Uterus (tissue), 4 donors: ENCODE measurements around the gene ABCC3. TPM values are rescaled to one million over a fixed set of nuclear protein-coding genes. Genes with fewer than 3 reads are reported as not detected.

Experiments
- DNase-seq, 2 donors: peaks; one replicate each; pipeline ENCODE4 v3.0.0-alpha.2; 2019 to 2020
- H3K27ac ChIP-seq, 2 donors: fragments of 200-600 bp; sonication (generic); 1 replicate in 1 of 2; 2 replicates in 1 of 2; pipeline ENCODE4 v1.5.1; 2016 to 2018
- H3K27me3 ChIP-seq, 2 donors: fragments of 200-600 bp; sonication (generic); one replicate each; pipeline ENCODE4 v1.5.1; 2018 to 2019; ENCODE audit warnings: control low read depth in 1 of 2
- H3K36me3 ChIP-seq, 2 donors: fragments of 200-600 bp; sonication (generic); one replicate each; pipeline ENCODE4 v1.5.1; 2019; ENCODE audit warnings: control low read depth in 1 of 2
- H3K4me1 ChIP-seq, 2 donors: fragments of 200-600 bp; sonication (generic); one replicate each; pipeline ENCODE4 v1.5.1; 2018 to 2019; ENCODE audit warnings: control low read depth in 1 of 2
- H3K4me3 ChIP-seq, 2 donors: fragments of 200-600 bp; sonication (generic); 1 replicate in 1 of 2; 2 replicates in 1 of 2; pipeline ENCODE4 v1.5.1; 2018 to 2019; ENCODE audit warnings: mild to moderate bottlenecking in 1 of 2
- H3K9me3 ChIP-seq, 2 donors: fragments of 200-600 bp; sonication (generic); one replicate each; pipeline ENCODE4 v1.5.1; 2019; ENCODE audit warnings: control low read depth in 1 of 2
- POLR2A ChIP-seq, 2 donors: fragments of 450-650 bp; IDR thresholded peaks; one replicate each; pipeline ENCODE4 v1.6.1; 2016; ENCODE audit warnings: antibody characterized with exemption in 2 of 2, mild to moderate bottlenecking in 1 of 2, moderate library complexity in 1 of 2
- intact Hi-C: fragments of 100-400 bp; cut with DNase I; formaldehyde crosslinking; loops from one replicate; pipeline ENCODE4 v1.15.1; 2023; ENCODE audit warnings: low total_unique reads
- total RNA-seq, 4 donors: library from RNA; depleted of rRNA in 3 of 4; stranded (reverse); fragments of >200 nt in 3 of 4; gene quantifications; one replicate each; pipeline versions ENCODE4 v1.1.0 to v1.2.4, GENCODE V29; 2014 to 2023
- TF ChIP-seq, protein P1 (sequence below), 4 experiments: fragments of 200-600 bp in 2 of 4; fragments of 450-650 bp in 2 of 4; sonication (generic) in 2 of 4; IDR thresholded peaks; one replicate each; pipeline ENCODE4 v1.5.1; 2016 to 2019; ENCODE audit warnings: antibody characterized with exemption in 4 of 4, mild to moderate bottlenecking in 2 of 4, moderate library complexity in 1 of 4
- donor health status: DM: yes; HTN: yes; CAD: no.

ABCC3 gene
- total RNA-seq, 4 donors from 2014 or later, result 1.2 to 4.5 (median 2.6) TPM

- Histone ChIP-seq H3K27ac (no peak overlapping the region), H3K4me3 (no peak overlapping the region), H3K9me3 (no peaks in the 10 kb centered on the region), H3K36me3 (no peaks in the 10 kb centered on the region), H3K27me3 (no peaks in the 10 kb centered on the region), H3K4me1 (peaks cover 0 to 12% of the 10 kb centered on the region in 2 donors)
- no peak for DNase-seq
- no peak for TF ChIP-seq POLR2A (IDR thresholded peaks at IDR 0.05)
- intact Hi-C loops, result no loop called here
Observed at GRCh38 chr17:50588391-50589049, 46.2 kb upstream of the ABCC3 start.

DNA sequence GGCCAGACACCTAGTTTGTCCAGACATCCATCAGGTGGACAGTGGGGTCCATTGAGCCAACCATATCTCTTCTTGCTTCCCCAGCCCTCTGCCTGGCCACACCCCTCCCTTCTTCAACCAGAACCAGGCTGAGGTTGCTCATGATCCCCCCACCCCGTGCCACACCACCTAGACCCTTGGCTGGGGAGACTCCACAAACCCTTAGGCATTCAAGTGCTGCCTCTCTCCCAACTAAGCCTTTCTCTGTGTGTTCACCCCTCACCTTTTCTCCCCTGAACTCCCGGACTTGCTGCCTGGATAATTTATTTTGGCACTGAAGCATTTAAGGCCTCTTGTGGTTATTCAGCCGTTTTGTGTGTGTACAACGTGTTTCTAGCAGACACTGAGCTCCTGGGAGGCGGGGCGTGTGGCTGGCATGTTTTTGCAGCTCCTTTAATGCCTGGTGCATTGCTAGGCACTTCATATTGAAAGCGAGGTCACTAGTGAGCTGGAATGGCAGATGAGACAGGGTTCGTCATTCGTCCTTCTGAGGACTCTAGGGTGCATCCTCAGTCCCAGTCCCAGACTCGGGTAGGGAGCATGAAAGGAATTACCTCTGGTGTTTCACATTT is 45.5 kb upstream of the ABCC3 start:
- H3K9me3 ChIP-seq, result no peaks in the 10 kb centered on the region
- no peaks in the 10 kb centered on the region for H3K36me3 ChIP-seq
- TF ChIP-seq POLR2A (IDR thresholded peaks at IDR 0.05), result no peak
- TF ChIP-seq, protein P1, sequence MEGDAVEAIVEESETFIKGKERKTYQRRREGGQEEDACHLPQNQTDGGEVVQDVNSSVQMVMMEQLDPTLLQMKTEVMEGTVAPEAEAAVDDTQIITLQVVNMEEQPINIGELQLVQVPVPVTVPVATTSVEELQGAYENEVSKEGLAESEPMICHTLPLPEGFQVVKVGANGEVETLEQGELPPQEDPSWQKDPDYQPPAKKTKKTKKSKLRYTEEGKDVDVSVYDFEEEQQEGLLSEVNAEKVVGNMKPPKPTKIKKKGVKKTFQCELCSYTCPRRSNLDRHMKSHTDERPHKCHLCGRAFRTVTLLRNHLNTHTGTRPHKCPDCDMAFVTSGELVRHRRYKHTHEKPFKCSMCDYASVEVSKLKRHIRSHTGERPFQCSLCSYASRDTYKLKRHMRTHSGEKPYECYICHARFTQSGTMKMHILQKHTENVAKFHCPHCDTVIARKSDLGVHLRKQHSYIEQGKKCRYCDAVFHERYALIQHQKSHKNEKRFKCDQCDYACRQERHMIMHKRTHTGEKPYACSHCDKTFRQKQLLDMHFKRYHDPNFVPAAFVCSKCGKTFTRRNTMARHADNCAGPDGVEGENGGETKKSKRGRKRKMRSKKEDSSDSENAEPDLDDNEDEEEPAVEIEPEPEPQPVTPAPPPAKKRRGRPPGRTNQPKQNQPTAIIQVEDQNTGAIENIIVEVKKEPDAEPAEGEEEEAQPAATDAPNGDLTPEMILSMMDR (IDR thresholded peaks at IDR 0.05), result no peak
- H3K4me3 ChIP-seq, result no peak overlapping the region
- intact Hi-C loops, result no loop called here
- no peak for DNase-seq
- H3K4me1 ChIP-seq, result peaks cover 0 to 12% of the 10 kb centered on the region in 2 donors
- no peaks in the 10 kb centered on the region for H3K27me3 ChIP-seq
- no peak overlapping the region for H3K27ac ChIP-seq

- no peak for TF ChIP-seq POLR2A (IDR thresholded peaks at IDR 0.05)
- TF ChIP-seq, protein P1 (IDR thresholded peaks at IDR 0.05), result no peak
- Histone ChIP-seq H3K27me3 (no peaks in the 10 kb centered on the region), H3K4me1 (peaks cover 0 to 12% of the 10 kb centered on the region in 2 donors), H3K27ac (no peak overlapping the region), H3K9me3 (no peaks in the 10 kb centered on the region), H3K4me3 (no peak overlapping the region), H3K36me3 (no peaks in the 10 kb centered on the region)
- intact Hi-C loops, result no loop called here
- DNase-seq, result no peak
Observed at GRCh38 chr17:50590946-50591737, 43.5 kb upstream of the ABCC3 start.

GRCh38 chr17:50593321-50593720 is 41.4 kb upstream of the ABCC3 start:
- TF ChIP-seq, protein P1 (IDR thresholded peaks at IDR 0.05), result no peak
- TF ChIP-seq POLR2A (IDR thresholded peaks at IDR 0.05), result no peak
- H3K4me3 ChIP-seq, result no peak overlapping the region
- DNase-seq, result no peak
- no peaks in the 10 kb centered on the region for H3K27me3 ChIP-seq
- H3K9me3 ChIP-seq, result no peaks in the 10 kb centered on the region
- H3K36me3 ChIP-seq, result no peaks in the 10 kb centered on the region
- no peak overlapping the region for H3K27ac ChIP-seq
- intact Hi-C loops, result no loop called here
- peaks cover 0 to 12% of the 10 kb centered on the region in 2 donors for H3K4me1 ChIP-seq

DNA sequence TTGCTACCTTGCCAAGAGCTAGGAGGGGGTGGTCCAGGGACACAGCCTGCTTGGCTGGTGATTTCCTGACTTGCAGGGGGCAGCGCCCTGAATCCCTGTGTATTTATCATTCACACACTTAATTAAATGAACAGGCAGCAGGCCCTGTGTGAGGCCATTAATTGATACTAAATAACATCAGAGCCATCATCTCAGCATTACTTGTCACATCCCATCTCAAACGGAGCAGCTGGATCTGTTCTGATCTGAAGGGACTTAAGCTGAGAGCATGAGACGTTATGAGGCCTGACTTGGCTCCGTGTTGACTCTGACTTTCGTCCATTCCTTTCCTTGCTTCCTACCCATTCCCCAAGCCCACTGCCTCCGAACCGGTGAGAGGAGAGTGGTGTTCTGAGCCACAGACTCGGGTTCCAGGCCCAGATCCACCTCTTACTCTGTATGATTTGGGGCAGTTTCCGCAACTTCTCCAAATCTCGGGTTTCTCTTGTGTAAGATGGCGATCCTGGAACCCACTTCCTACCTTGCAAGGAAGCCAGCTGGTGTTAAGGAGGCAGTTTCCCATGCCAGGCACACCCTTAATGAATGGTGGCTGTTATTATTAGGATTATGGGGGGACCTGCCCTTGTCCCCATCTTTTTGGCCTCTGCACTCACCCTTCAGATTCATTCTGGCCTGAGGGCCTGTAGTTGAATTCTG is 40.4 kb upstream of the ABCC3 start:
- Histone ChIP-seq H3K4me3 (no peak overlapping the region), H3K36me3 (no peaks in the 10 kb centered on the region), H3K27ac (no peak overlapping the region), H3K27me3 (no peaks in the 10 kb centered on the region), H3K9me3 (no peaks in the 10 kb centered on the region), H3K4me1 (peaks cover 0 to 3% of the 10 kb centered on the region in 2 donors)
- no peak for DNase-seq
- intact Hi-C loops, result no loop called here
- no peak for TF ChIP-seq POLR2A (IDR thresholded peaks at IDR 0.05)
- TF ChIP-seq, protein P1 (IDR thresholded peaks at IDR 0.05), result no peak
